PC-9 (cell line): ENCODE results near the gene SMARCA4. TPM values are rescaled to one million over a fixed set of nuclear protein-coding genes. Genes with fewer than 3 reads are reported as not detected.
"Not testable (repeated sequence)": the region's sequence is repeated elsewhere in the genome, so short reads cannot be mapped to it uniquely, and the experiment has no call there.

Source experiments
- BruUV-seq: library from RNA; stranded (reverse); fragments of 400-500 nt; replicated peaks from 2 replicates; lab custom pipeline; 2021; lab: Mats Ljungman, UMichigan
- CTCF ChIA-PET: fragments of 300-600 bp; sonication (Branson Sonifier 250); formaldehyde crosslinking; loops from one replicate; lab custom pipeline; 2022; ENCODE audit warnings: antibody characterized with exemption; lab: Charles Lee
- POLR2A ChIA-PET: fragments of 300-600 bp; sonication (Branson Sonifier 250); formaldehyde crosslinking; loops from one replicate; lab custom pipeline; 2022; ENCODE audit warnings: antibody characterized with exemption; ENCODE audit not compliant: unreplicated experiment; lab: Charles Lee
- DNase-seq, 2 experiments: peaks; one replicate each; pipeline versions ENCODE4 v3.0.0 to v3.0.0-alpha.2; 2015 to 2022; ENCODE audit warnings: mixed read lengths in 1 of 2
- H2AFZ ChIP-seq: fragments of 200-600 bp; sonication (generic); 2 replicates; pipeline ENCODE4 v1.8.1; 2017; ENCODE audit warnings: antibody characterized with exemption
- H3F3A ChIP-seq: fragments of 200-600 bp; sonication (generic); 2 replicates; pipeline ENCODE4 v1.8.1; 2017; ENCODE audit warnings: antibody characterized with exemption, mild to moderate bottlenecking, low read depth; ENCODE audit not compliant: insufficient read depth
- H3K27ac ChIP-seq: fragments of 200-600 bp; sonication (generic); 2 replicates; pipeline ENCODE4 v1.6.1; 2016; ENCODE audit warnings: mixed run types
- H3K27me3 ChIP-seq: fragments of 200-600 bp; sonication (generic); 2 replicates; pipeline ENCODE4 v1.6.1; 2016; ENCODE audit warnings: low read depth, mixed run types; ENCODE audit not compliant: insufficient read depth
- H3K36me3 ChIP-seq: fragments of 200-600 bp; sonication (generic); 2 replicates; pipeline ENCODE4 v1.6.1; 2016; ENCODE audit warnings: low read depth, mixed run types
- H3K4me1 ChIP-seq: fragments of 200-600 bp; sonication (generic); replicated peaks from 2 replicates; pipeline ENCODE4 v1.6.1; 2016; ENCODE audit warnings: mixed run types; ENCODE audit not compliant: insufficient read depth
- H3K4me2 ChIP-seq: fragments of 200-600 bp; sonication (generic); 2 replicates; pipeline ENCODE4 v1.6.1; 2017; ENCODE audit warnings: mixed run types
- H3K4me3 ChIP-seq: fragments of 200-600 bp; sonication (generic); 2 replicates; pipeline ENCODE4 v1.6.1; 2016; ENCODE audit warnings: mixed run types
- H3K79me2 ChIP-seq: fragments of 200-600 bp; sonication (generic); 2 replicates; pipeline ENCODE4 v1.6.1; 2017; ENCODE audit warnings: low read depth, mixed run types
- H3K9me2 ChIP-seq: fragments of 200-600 bp; sonication (generic); 2 replicates; pipeline ENCODE4 v1.8.1; 2017; ENCODE audit warnings: mild to moderate bottlenecking; ENCODE audit not compliant: insufficient read depth
- H3K9me3 ChIP-seq: fragments of 200-600 bp; sonication (generic); 2 replicates; pipeline ENCODE4 v1.8.1; 2016; ENCODE audit warnings: low read depth; ENCODE audit not compliant: insufficient read depth
- H4K20me1 ChIP-seq: fragments of 200-600 bp; sonication (generic); 2 replicates; pipeline ENCODE4 v1.8.1; 2017; ENCODE audit not compliant: insufficient read depth
- EZH2 ChIP-seq: fragments of 200-600 bp; sonication (generic); IDR thresholded peaks from 2 replicates; pipeline ENCODE4 v1.8.0; 2017; ENCODE audit warnings: antibody characterized with exemption, low read depth
- intact Hi-C: fragments of 100-400 bp; cut with micrococcal nuclease; formaldehyde crosslinking; loops from one replicate; pipeline ENCODE4 v1.10.0; 2022; ENCODE audit not compliant: unreplicated experiment
- total RNA-seq: library from RNA; stranded (reverse); gene quantifications from 2 replicates; pipeline ENCODE4 v1.2.3, GENCODE V29; 2021
- TF ChIP-seq, protein P1 (sequence below): fragments of 200-600 bp; sonication (generic); conservative IDR thresholded peaks from 2 replicates; pipeline ENCODE4 v1.6.1; 2017; ENCODE audit warnings: mixed run types, antibody characterized with exemption, mild to moderate bottlenecking, moderate library complexity

Gene SMARCA4
- total RNA-seq, 1 experiment from 2014 or later = 136 TPM

DNA sequence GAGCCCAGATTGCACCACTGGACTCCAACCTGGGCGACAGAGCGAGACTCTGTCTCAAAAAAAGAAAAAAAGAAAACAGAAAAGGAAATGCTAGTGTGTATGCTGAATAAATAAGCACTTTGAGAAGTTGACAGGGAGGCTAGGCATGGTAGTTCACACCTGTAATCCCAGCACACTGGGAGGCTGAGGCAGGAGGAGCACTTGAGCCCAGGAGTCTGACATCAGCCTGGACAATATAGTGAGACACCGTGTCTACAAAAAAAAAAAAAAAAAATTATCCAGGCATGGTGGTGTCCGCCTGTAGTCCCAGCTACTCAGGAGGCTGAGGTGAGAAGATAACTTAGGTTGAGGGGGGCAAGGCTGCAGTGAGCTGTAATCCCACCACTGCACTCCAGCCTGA lies 109.3 kb downstream of the SMARCA4 start:
- Histone ChIP-seq H3K36me3 (no peaks in the 10 kb centered on the region), H3K27me3 (no peaks in the 10 kb centered on the region), H3K79me2 (no peaks in the 10 kb centered on the region), H3K9me2 (no peaks in the 10 kb centered on the region), H4K20me1 (no peaks in the 10 kb centered on the region), H3K4me3 (no peak overlapping the region), H3K27ac (no peak overlapping the region), H3K4me1 (no peaks in the 10 kb centered on the region), H3K9me3 (no peaks in the 10 kb centered on the region), H3F3A (peaks cover 11% of the 10 kb centered on the region; the same call in 1 of the 2 replicates), H3K4me2 (no peak overlapping the region), H2AFZ (no peak overlapping the region)
- DNase-seq = no peak
- BruUV-seq = no TSS peak
- TF ChIP-seq, protein P1, sequence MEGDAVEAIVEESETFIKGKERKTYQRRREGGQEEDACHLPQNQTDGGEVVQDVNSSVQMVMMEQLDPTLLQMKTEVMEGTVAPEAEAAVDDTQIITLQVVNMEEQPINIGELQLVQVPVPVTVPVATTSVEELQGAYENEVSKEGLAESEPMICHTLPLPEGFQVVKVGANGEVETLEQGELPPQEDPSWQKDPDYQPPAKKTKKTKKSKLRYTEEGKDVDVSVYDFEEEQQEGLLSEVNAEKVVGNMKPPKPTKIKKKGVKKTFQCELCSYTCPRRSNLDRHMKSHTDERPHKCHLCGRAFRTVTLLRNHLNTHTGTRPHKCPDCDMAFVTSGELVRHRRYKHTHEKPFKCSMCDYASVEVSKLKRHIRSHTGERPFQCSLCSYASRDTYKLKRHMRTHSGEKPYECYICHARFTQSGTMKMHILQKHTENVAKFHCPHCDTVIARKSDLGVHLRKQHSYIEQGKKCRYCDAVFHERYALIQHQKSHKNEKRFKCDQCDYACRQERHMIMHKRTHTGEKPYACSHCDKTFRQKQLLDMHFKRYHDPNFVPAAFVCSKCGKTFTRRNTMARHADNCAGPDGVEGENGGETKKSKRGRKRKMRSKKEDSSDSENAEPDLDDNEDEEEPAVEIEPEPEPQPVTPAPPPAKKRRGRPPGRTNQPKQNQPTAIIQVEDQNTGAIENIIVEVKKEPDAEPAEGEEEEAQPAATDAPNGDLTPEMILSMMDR = no peak
- no peak for TF ChIP-seq EZH2
- CTCF ChIA-PET = no interaction called here
- POLR2A ChIA-PET = no interaction called here
- intact Hi-C loops = no loop called here

DNA sequence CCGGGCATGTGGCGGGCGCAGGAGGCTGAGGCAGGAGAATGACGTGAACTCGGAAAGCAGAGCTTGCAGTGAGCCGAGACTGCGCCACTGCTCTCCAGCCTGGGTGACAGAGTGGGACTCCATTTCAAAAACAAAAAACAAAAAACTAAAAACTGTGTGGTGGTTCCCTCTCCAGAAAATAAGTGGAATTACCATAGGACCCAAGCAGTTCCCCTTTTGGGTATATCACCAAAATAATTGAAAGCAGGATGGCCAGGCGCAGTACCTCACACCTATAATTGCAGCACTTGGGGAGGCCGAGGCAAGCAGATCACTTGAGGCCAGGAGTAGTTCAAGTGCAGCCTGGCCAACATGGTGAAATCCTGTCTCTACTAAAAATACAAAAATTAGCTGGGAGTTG lies 112.7 kb downstream of the SMARCA4 start:
- Histone ChIP-seq H3K9me2 (no peaks in the 10 kb centered on the region), H4K20me1 (no peaks in the 10 kb centered on the region), H3K4me2 (no peak overlapping the region), H3K27me3 (no peaks in the 10 kb centered on the region), H3K4me3 (no peak overlapping the region), H3K79me2 (no peaks in the 10 kb centered on the region), H3K27ac (no peak overlapping the region), H3K36me3 (no peaks in the 10 kb centered on the region), H3F3A (peaks cover 11% of the 10 kb centered on the region; the same call in 1 of the 2 replicates), H3K4me1 (no peaks in the 10 kb centered on the region), H3K9me3 (no peaks in the 10 kb centered on the region), H2AFZ (no peak overlapping the region)
- ChIA-PET POLR2A (no interaction called here), CTCF (no interaction called here)
- TF ChIP-seq, protein P1 = no peak
- no peak for TF ChIP-seq EZH2
- BruUV-seq = no TSS peak
- no peak for DNase-seq
- intact Hi-C loops = no loop called here

DNA sequence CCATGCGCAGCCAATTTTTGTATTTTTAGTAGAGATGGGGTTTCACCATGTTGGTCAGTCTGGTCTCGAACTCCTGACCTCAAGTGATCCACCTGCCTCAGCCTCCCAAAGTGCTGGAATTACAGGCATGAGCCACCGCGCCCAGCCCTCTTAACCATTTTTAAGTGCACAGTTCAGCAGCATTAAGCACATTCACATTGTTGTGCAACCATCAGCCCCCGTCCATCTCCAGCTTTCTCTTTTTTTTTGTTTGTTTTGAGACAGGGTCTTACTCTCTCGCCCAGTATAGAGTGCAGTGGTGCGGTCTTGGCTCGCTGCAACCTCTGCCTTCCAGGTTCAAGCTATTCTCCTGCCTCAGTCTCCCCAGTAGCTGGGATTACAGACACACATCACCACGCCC lies 116.0 kb downstream of the SMARCA4 start:
- H3K27me3 ChIP-seq, H3K9me2 ChIP-seq, H4K20me1 ChIP-seq, POLR2A ChIA-PET, H2AFZ ChIP-seq, H3K79me2 ChIP-seq, DNase-seq, BruUV-seq, CTCF ChIA-PET, H3K4me3 ChIP-seq, H3K9me3 ChIP-seq, H3K4me2 ChIP-seq, H3K36me3 ChIP-seq, H3K4me1 ChIP-seq, intact Hi-C loops, H3K27ac ChIP-seq: not testable (repeated sequence)
- H3F3A ChIP-seq = peaks cover 11% of the 10 kb centered on the region; the same call in 1 of the 2 replicates

DNA sequence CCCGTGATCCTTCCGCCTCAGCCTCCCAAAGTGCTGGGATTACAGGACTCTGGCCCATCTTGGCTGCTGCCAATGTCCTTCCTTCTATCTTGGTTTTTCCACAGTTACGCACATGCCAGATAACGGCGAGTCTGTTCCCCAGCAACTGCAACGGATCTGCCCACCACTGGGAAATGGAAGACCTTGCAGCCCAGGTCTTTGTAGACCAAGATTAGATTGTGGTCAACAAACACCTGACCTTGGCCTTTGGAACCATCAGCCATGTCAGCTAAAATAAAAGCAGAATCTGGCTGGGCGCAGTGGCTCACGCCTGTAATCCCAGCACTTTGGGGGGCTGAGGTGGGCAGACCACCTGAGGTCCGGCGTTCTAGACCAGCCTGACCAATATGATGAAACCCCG lies 118.1 kb downstream of the SMARCA4 start:
- no peaks in the 10 kb centered on the region for H3K9me3 ChIP-seq
- no peak overlapping the region for H3K4me2 ChIP-seq
- no peaks in the 10 kb centered on the region for H3K36me3 ChIP-seq
- ChIA-PET CTCF (no interaction called here), POLR2A (no interaction called here)
- H3K27ac ChIP-seq = no peak overlapping the region
- BruUV-seq = no TSS peak
- no peak overlapping the region for H3K4me3 ChIP-seq
- TF ChIP-seq EZH2 = no peak
- TF ChIP-seq, protein P1 = no peak
- H4K20me1 ChIP-seq = no peaks in the 10 kb centered on the region
- H3K9me2 ChIP-seq = no peaks in the 10 kb centered on the region
- DNase-seq = no peak
- peaks cover 4% of the 10 kb centered on the region; the same call in 1 of the 2 replicates for H3K4me1 ChIP-seq
- no peak overlapping the region for H2AFZ ChIP-seq
- no peaks in the 10 kb centered on the region for H3K79me2 ChIP-seq
- intact Hi-C loops = no loop called here
- H3K27me3 ChIP-seq = no peaks in the 10 kb centered on the region
- H3F3A ChIP-seq = peaks cover 8% of the 10 kb centered on the region; the same call in 1 of the 2 replicates
